Endothelial cell of umbilical vein (primary cell): ENCODE measurements around the gene LAMTOR5. TPM values are rescaled to one million over a fixed set of nuclear protein-coding genes. Genes with fewer than 3 reads are reported as not detected.

ENCODE experiments used
- BruUV-seq: library from RNA; stranded (reverse); fragments of 400-500 nt; replicated peaks from 2 replicates; lab custom pipeline; 2021; lab: Mats Ljungman, UMichigan
- CTCF ChIA-PET: fragments of 300-600, 350-600 bp; sonication (Branson Sonifier 250); formaldehyde crosslinking; loops from one replicate; lab custom pipeline; 2021; ENCODE audit warnings: antibody characterized with exemption, inconsistent platforms; lab: Charles Lee
- POLR2A ChIA-PET: fragments of 300-600, 350-600 bp; sonication (Branson Sonifier 250); formaldehyde crosslinking; loops from one replicate; lab custom pipeline; 2021; ENCODE audit warnings: antibody characterized with exemption, inconsistent platforms; lab: Charles Lee
- DNase-seq: peaks from one replicate; pipeline ENCODE4 v3.0.0-alpha.2; 2011; ENCODE audit warnings: low read depth, low spot score
- FAIRE-seq: peaks from 2 replicates; lab custom pipeline; 2011; peaks lifted over from hg19 to GRCh38; lab: Jason Lieb, UNC
- H2AFZ ChIP-seq: 2 replicates; pipeline ENCODE4 v1.6.0; 2012; ENCODE audit warnings: low read depth, low read length, control low read depth, inconsistent platforms
- H3K27ac ChIP-seq: 2 replicates; pipeline ENCODE4 v1.5.1; 2011; ENCODE audit warnings: low read depth, mild to moderate bottlenecking, control low read depth, low read length, moderate library complexity; ENCODE audit not compliant: insufficient read depth
- H3K27me3 ChIP-seq, 2 experiments: 2 replicates each; pipeline versions ENCODE4 v1.6.0 to v1.6.1; 2011; ENCODE audit warnings: low read length in 2 of 2, mixed read lengths in 1 of 2; ENCODE audit not compliant: control insufficient read depth in 2 of 2, insufficient read depth in 2 of 2
- H3K36me3 ChIP-seq, 2 experiments: 2 replicates in 1 of 2; 3 replicates in 1 of 2; pipeline ENCODE4 v1.5.1; 2011; ENCODE audit warnings: low read length in 2 of 2, mild to moderate bottlenecking in 1 of 2, moderate library complexity in 1 of 2; ENCODE audit not compliant: control insufficient read depth in 2 of 2, insufficient read depth in 2 of 2; ENCODE audit errors: extremely low read depth in 1 of 2
- H3K4me1 ChIP-seq: 3 replicates; pipeline ENCODE4 v1.5.1; 2011; ENCODE audit warnings: mild to moderate bottlenecking, low read length; ENCODE audit not compliant: control insufficient read depth, insufficient read depth; ENCODE audit errors: extremely low read depth
- H3K4me2 ChIP-seq: 2 replicates; pipeline ENCODE4 v1.6.1; 2011; ENCODE audit warnings: low read length, control low read depth, mixed read lengths; ENCODE audit not compliant: insufficient read depth
- H3K4me3 ChIP-seq, 3 experiments: fragments of 200-600 bp in 1 of 3; sonication (generic), shearing (Covaris generic) in 1 of 3; replicated peaks in 1 of 3; 2 replicates each; pipeline ENCODE4 v1.5.1; 2011 to 2016; ENCODE audit warnings: control low read depth in 3 of 3, low read length in 3 of 3, mild to moderate bottlenecking in 2 of 3, inconsistent platforms in 1 of 3, low read depth in 1 of 3, moderate library complexity in 1 of 3; ENCODE audit not compliant: insufficient read depth in 1 of 3
- H3K79me2 ChIP-seq: 2 replicates; pipeline ENCODE4 v1.6.0; 2012; ENCODE audit warnings: low read length, inconsistent platforms; ENCODE audit not compliant: control insufficient read depth, insufficient read depth
- H3K9ac ChIP-seq: replicated peaks from 2 replicates; pipeline ENCODE3; 2011; ENCODE audit warnings: low read length, control low read depth; ENCODE audit not compliant: insufficient read depth; ENCODE audit errors: extremely low read depth
- H3K9me1 ChIP-seq: replicated peaks from 3 replicates; pipeline ENCODE4 v1.6.0; 2011; ENCODE audit warnings: mild to moderate bottlenecking, low read length; ENCODE audit not compliant: control insufficient read depth, insufficient read depth; ENCODE audit errors: extremely low read depth
- H3K9me3 ChIP-seq: replicated peaks from 2 replicates; pipeline ENCODE4 v1.5.1; 2012; ENCODE audit warnings: low read length, inconsistent platforms; ENCODE audit not compliant: control insufficient read depth, insufficient read depth
- H4K20me1 ChIP-seq: replicated peaks from 2 replicates; pipeline ENCODE3; 2011; ENCODE audit warnings: mild to moderate bottlenecking, low read length; ENCODE audit not compliant: control insufficient read depth, insufficient read depth; ENCODE audit errors: extremely low read depth
- CTCF ChIP-seq, 2 donors: IDR thresholded peaks; 1 replicate in 1 of 2; 2 replicates in 1 of 2; pipeline ENCODE4 v1.5.1; 2011; ENCODE audit warnings: low read length in 2 of 2, mild to moderate bottlenecking in 2 of 2, moderate library complexity in 2 of 2, control low read depth in 1 of 2, inconsistent platforms in 1 of 2, low read depth in 1 of 2; ENCODE audit not compliant: insufficient read depth in 1 of 2; ENCODE audit errors: extremely low read depth in 1 of 2
- EZH2 ChIP-seq: IDR thresholded peaks from 2 replicates; pipeline ENCODE4 v1.6.1; 2012; ENCODE audit warnings: borderline replicate concordance, low read depth, mild to moderate bottlenecking, moderate library complexity, low read length, inconsistent platforms; ENCODE audit not compliant: severe bottlenecking
- FOS ChIP-seq: IDR thresholded peaks from 2 replicates; pipeline ENCODE4 v1.6.1; 2011; ENCODE audit warnings: mild to moderate bottlenecking, low read length, moderate library complexity, borderline replicate concordance; ENCODE audit not compliant: insufficient read depth
- JUN ChIP-seq: IDR thresholded peaks from 2 replicates; pipeline ENCODE4 v1.6.1; 2011; ENCODE audit warnings: borderline replicate concordance, low read depth; ENCODE audit not compliant: insufficient read length, insufficient read depth
- MAX ChIP-seq: IDR thresholded peaks from 2 replicates; pipeline ENCODE4 v1.6.1; 2011; ENCODE audit not compliant: insufficient read depth, insufficient read length
- MYC ChIP-seq: IDR thresholded peaks from one replicate; pipeline ENCODE4 v1.6.1; 2011; ENCODE audit warnings: mild to moderate bottlenecking, low read depth, low read length
- POLR2A ChIP-seq: IDR thresholded peaks from 2 replicates; pipeline ENCODE4 v1.6.1; 2012; ENCODE audit warnings: low read depth, mild to moderate bottlenecking, control low read depth, low read length
- POLR2AphosphoS5 ChIP-seq: IDR thresholded peaks from 2 replicates; pipeline ENCODE4 v1.6.1; 2012; ENCODE audit warnings: low read depth, mild to moderate bottlenecking, control low read depth, low read length, moderate library complexity; ENCODE audit not compliant: insufficient read depth
- dilution Hi-C: fragments of 300-500 bp; cut with MboI; formaldehyde crosslinking; loops from one replicate; pipeline ENCODE4 v1.15.0; 2019; ENCODE audit warnings: low sequenced_read_pairs; ENCODE audit not compliant: extremely low pct_ligation_motif_present
- intact Hi-C: fragments of 100-400 bp; cut with micrococcal nuclease; formaldehyde crosslinking; loops from one replicate; pipeline ENCODE4 v1.10.0; 2022
- polyA plus RNA-seq, 4 experiments: library from polyadenylated mRNA; depleted of rRNA in 3 of 4; stranded (reverse) in 3 of 4; unstranded in 1 of 4; fragments of >200 nt; gene quantifications; 2 replicates each; pipeline versions ENCODE4 v1.2.1 to v1.2.3, GENCODE V29; 2011 to 2012; ENCODE audit warnings: missing spikeins in 1 of 4
- total RNA-seq: library from RNA; stranded (reverse); gene quantifications from 2 replicates; pipeline ENCODE4 v1.2.3, GENCODE V29; 2021

Gene LAMTOR5
- total and polyA plus RNA-seq, 2 donors (not counting 3 experiments of a cell fraction or from before 2014, with no cell fraction given) = 150 to 503 TPM

GRCh38 chr1:110455151-110455550 is 47.7 kb upstream of the LAMTOR5 start:
- Histone ChIP-seq H3K36me3 (no peaks in the 10 kb centered on the region), H4K20me1 (no peaks in the 10 kb centered on the region), H3K27me3 (peaks cover 14 to 26% of the 10 kb centered on the region in 2 experiments), H3K9me3 (no peaks in the 10 kb centered on the region), H3K9ac (no peak overlapping the region), H3K79me2 (no peaks in the 10 kb centered on the region), H2AFZ (no peak overlapping the region), H3K4me1 (no peaks in the 10 kb centered on the region), H3K27ac (no peak overlapping the region), H3K9me1 (no peaks in the 10 kb centered on the region), H3K4me3 (no peak overlapping the region), H3K4me2 (no peak overlapping the region)
- no TSS peak for BruUV-seq
- DNase-seq = no peak
- ChIA-PET CTCF (interaction anchor here (1.0 to 2.6 kb wide), 9 partner anchors 17 to 367 kb away, joined by 3 to 9 read pairs (median 6); no protein-coding TSS in a partner anchor), POLR2A (no interaction called here)
- FAIRE-seq = no peak
- dilution Hi-C loops = no loop called here
- intact Hi-C loops = no loop called here
- TF ChIP-seq JUN (no peak), MAX (no peak), POLR2AphosphoS5 (no peak), CTCF (IDR thresholded peaks at IDR 0.05; ENCODE audit: extremely low read depth in 1 of 2, insufficient read depth in 1 of 2, low read depth in 1 of 2, low read length in 2 of 2) (no peak), EZH2 (no peak), MYC (no peak), POLR2A (no peak), FOS (no peak)
